PC-9 (cell line): ENCODE data around the gene RNF114.

Experiments used
- CTCF ChIP-seq: fragments of 200-600 bp; sonication (generic); conservative IDR thresholded peaks from 2 replicates; pipeline ENCODE4 v1.6.1; 2017; ENCODE audit warnings: mixed run types, antibody characterized with exemption, mild to moderate bottlenecking, moderate library complexity
- EZH2 ChIP-seq: fragments of 200-600 bp; sonication (generic); IDR thresholded peaks from 2 replicates; pipeline ENCODE4 v1.8.0; 2017; ENCODE audit warnings: antibody characterized with exemption, low read depth

- no peak for TF ChIP-seq CTCF
- TF ChIP-seq EZH2 = no peak
These were observed 36.4 kb upstream of the RNF114 start for GRCh38 chr20:49899541-49900383.
